ENCODE measurements around the gene ADAM19.

The ADAM19 gene

DNA sequence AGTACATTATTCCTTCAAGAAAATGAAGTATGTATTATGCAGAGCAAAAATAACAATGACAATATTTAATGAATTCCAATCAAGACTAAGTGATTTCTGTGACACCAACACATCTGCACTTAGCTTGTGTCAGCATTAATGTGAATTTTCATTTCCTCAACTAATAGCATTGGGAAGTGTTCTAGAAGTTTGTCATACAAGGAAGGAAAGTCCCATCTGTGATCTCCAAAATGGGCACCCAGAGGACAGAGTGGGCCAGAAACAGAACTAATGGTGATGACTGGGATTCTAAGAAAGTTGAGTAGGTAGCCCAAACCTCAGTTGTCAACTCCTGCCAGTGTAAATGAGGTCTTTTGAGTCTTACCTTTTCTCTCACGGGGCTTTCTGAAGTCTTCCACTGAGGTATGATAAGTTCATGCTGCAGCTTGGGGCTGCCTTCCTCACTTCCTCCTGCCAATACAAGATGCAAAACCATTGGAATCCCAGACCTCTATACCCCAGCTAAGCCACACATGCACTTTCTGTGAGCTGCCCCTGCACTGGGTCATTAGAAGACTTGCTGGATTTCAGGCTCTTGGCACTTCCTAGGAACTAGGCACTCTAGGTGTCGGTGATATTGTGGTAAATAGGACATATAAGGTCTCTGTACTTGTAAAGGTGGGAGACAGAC lies 4.9 kb downstream of the ADAM19 start:
- Histone ChIP-seq H3K4me2 (ENCODE audit: low read length, poor library complexity, severe bottlenecking) (no peak overlapping the region), H3K23ac (ENCODE audit: low read length in 2 of 2) (no peak overlapping the region), H3K27ac (ENCODE audit: low read length, poor library complexity, severe bottlenecking) (peak overlapping the region; percentile 84), H2AFZ (ENCODE audit: low read depth, low read length) (no peak overlapping the region), H3K9ac (ENCODE audit: low read length) (no peak overlapping the region), H3K14ac (ENCODE audit: low read length in 2 of 2) (peak overlapping the region in 1 of 2 experiments; percentile 8), H3K79me1 (replicated peaks; ENCODE audit: low read length, poor library complexity, severe bottlenecking) (peaks cover 6% of the 10 kb centered on the region), H2BK120ac (ENCODE audit: low read depth, low read length) (peak overlapping the region; percentile 71), H2BK5ac (ENCODE audit: low read depth, low read length, poor library complexity, severe bottlenecking) (peak overlapping the region; percentile 53), H3K4ac (ENCODE audit: low read depth in 1 of 2, low read length in 2 of 2) (no peak overlapping the region), H2BK12ac (ENCODE audit: low read length in 2 of 2) (peak overlapping the region in 1 of 2 experiments; percentile 82), H3K9me3 (ENCODE audit: control insufficient read depth, low read length) (no peaks in the 10 kb centered on the region), H2BK15ac (ENCODE audit: low read depth, poor library complexity, severe bottlenecking) (no peak overlapping the region), H2AK5ac (ENCODE audit: low read length, severe bottlenecking) (peak overlapping the region; percentile 94), H4K8ac (ENCODE audit: low read length) (no peak overlapping the region), H3K36me3 (ENCODE audit: control insufficient read depth in 1 of 2, insufficient read depth in 2 of 2, low read depth in 1 of 2, low read length in 2 of 2) (peaks cover 0 to 18% of the 10 kb centered on the region in 2 experiments), H3K27me3 (ENCODE audit: control insufficient read depth in 1 of 2, insufficient read depth in 1 of 2, low read length in 2 of 2) (peaks cover 0 to 8% of the 10 kb centered on the region in 2 experiments), H3K18ac (ENCODE audit: low read depth in 1 of 2, low read length in 2 of 2) (peak overlapping the region; percentile 67 to 72), H3K4me3 (ENCODE audit: insufficient read depth in 1 of 2, low read depth in 1 of 2, low read length in 2 of 2) (no peak overlapping the region), H4K91ac (ENCODE audit: low read length) (no peak overlapping the region), H3K4me1 (ENCODE audit: control insufficient read depth, insufficient read depth, low read depth, low read length) (peaks cover 10% of the 10 kb centered on the region)
- DNase-seq = no peak
- 98% methylated on average over 2 of the region's 2 CpGs for WGBS

DNA sequence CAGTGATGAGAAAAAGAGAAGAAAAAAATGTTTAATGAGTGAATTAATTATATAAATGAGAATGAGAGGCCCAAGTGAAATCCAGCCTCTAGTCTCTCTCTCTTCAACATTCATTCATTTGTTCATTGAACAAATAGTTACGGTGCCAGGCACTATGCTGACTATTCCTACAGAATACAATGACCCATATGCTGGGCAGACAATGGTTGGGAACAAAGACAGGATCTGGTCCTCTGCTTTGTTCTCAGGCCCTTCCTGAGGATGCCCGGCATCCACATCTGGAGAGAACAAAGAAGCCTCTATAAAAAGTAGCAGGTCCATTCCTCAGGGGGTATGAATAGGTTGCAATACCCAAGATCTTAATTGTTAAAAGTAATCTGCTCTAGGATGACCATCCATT lies 6.9 kb downstream of the ADAM19 start:
- Histone ChIP-seq H2BK5ac (ENCODE audit: low read depth, low read length, poor library complexity, severe bottlenecking) (no peak overlapping the region), H2AK5ac (ENCODE audit: low read length, severe bottlenecking) (no peak overlapping the region), H3K23ac (ENCODE audit: low read length in 2 of 2) (no peak overlapping the region), H3K14ac (ENCODE audit: low read length in 2 of 2) (no peak overlapping the region), H3K27ac (ENCODE audit: low read length, poor library complexity, severe bottlenecking) (no peak overlapping the region), H2AFZ (ENCODE audit: low read depth, low read length) (no peak overlapping the region), H3K27me3 (ENCODE audit: control insufficient read depth in 1 of 2, insufficient read depth in 1 of 2, low read length in 2 of 2) (no peaks in the 10 kb centered on the region), H3K18ac (ENCODE audit: low read depth in 1 of 2, low read length in 2 of 2) (no peak overlapping the region), H3K36me3 (ENCODE audit: control insufficient read depth in 1 of 2, insufficient read depth in 2 of 2, low read depth in 1 of 2, low read length in 2 of 2) (peaks cover 0 to 24% of the 10 kb centered on the region in 2 experiments), H3K79me1 (replicated peaks; ENCODE audit: low read length, poor library complexity, severe bottlenecking) (peaks cover 6% of the 10 kb centered on the region), H3K4me2 (ENCODE audit: low read length, poor library complexity, severe bottlenecking) (no peak overlapping the region), H3K9ac (ENCODE audit: low read length) (no peak overlapping the region), H3K4me1 (ENCODE audit: control insufficient read depth, insufficient read depth, low read depth, low read length) (peaks cover 5% of the 10 kb centered on the region), H3K4ac (ENCODE audit: low read depth in 1 of 2, low read length in 2 of 2) (no peak overlapping the region), H2BK120ac (ENCODE audit: low read depth, low read length) (no peak overlapping the region), H3K9me3 (ENCODE audit: control insufficient read depth, low read length) (no peaks in the 10 kb centered on the region), H3K4me3 (ENCODE audit: insufficient read depth in 1 of 2, low read depth in 1 of 2, low read length in 2 of 2) (no peak overlapping the region), H2BK12ac (ENCODE audit: low read length in 2 of 2) (no peak overlapping the region), H4K91ac (ENCODE audit: low read length) (no peak overlapping the region), H4K8ac (ENCODE audit: low read length) (no peak overlapping the region), H2BK15ac (ENCODE audit: low read depth, poor library complexity, severe bottlenecking) (no peak overlapping the region)
- no peak for DNase-seq
- 95% methylated on average over 2 of the region's 2 CpGs for WGBS

DNA sequence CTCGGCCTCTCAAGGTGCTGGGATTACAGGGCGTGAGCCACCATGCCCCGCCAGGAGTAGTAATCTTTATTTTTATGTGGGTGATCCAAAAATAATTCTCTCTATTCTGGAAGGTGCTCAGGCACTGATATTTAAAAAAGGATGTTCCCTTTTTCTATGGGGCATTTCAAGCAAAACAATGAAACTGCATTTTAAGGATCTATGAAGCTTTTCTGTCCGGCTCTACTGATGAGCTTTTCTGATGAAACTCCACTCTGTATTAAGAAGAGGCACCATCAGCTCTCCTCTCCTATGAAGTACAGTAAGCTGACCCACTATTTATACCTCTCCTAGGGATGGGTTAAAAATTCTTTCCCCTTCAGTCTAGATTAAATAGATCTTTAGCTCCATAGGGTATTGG lies 7.4 kb downstream of the ADAM19 start:
- H2AK5ac ChIP-seq (ENCODE audit: low read length, severe bottlenecking) = no peak overlapping the region
- DNase-seq = no peak
- H3K27me3 ChIP-seq (ENCODE audit: control insufficient read depth in 1 of 2, insufficient read depth in 1 of 2, low read length in 2 of 2) = no peaks in the 10 kb centered on the region
- peaks cover 0 to 29% of the 10 kb centered on the region in 2 experiments for H3K36me3 ChIP-seq (ENCODE audit: control insufficient read depth in 1 of 2, insufficient read depth in 2 of 2, low read depth in 1 of 2, low read length in 2 of 2)
- H2BK120ac ChIP-seq (ENCODE audit: low read depth, low read length) = no peak overlapping the region
- H4K8ac ChIP-seq (ENCODE audit: low read length) = no peak overlapping the region
- peaks cover 8% of the 10 kb centered on the region for H3K4me1 ChIP-seq (ENCODE audit: control insufficient read depth, insufficient read depth, low read depth, low read length)
- H3K14ac ChIP-seq (ENCODE audit: low read length in 2 of 2) = no peak overlapping the region
- no peak overlapping the region for H3K18ac ChIP-seq (ENCODE audit: low read depth in 1 of 2, low read length in 2 of 2)
- H3K4me2 ChIP-seq (ENCODE audit: low read length, poor library complexity, severe bottlenecking) = no peak overlapping the region
- 100% methylated on average over 4 of the region's 4 CpGs for WGBS
- no peak overlapping the region for H2BK12ac ChIP-seq (ENCODE audit: low read length in 2 of 2)
- no peak overlapping the region for H2BK5ac ChIP-seq (ENCODE audit: low read depth, low read length, poor library complexity, severe bottlenecking)
- H4K91ac ChIP-seq (ENCODE audit: low read length) = no peak overlapping the region
- H3K9ac ChIP-seq (ENCODE audit: low read length) = no peak overlapping the region
- no peak overlapping the region for H2AFZ ChIP-seq (ENCODE audit: low read depth, low read length)
- no peak overlapping the region for H3K4me3 ChIP-seq (ENCODE audit: insufficient read depth in 1 of 2, low read depth in 1 of 2, low read length in 2 of 2)
- H3K9me3 ChIP-seq (ENCODE audit: control insufficient read depth, low read length) = no peaks in the 10 kb centered on the region
- H2BK15ac ChIP-seq (ENCODE audit: low read depth, poor library complexity, severe bottlenecking) = no peak overlapping the region
- H3K79me1 ChIP-seq (replicated peaks; ENCODE audit: low read length, poor library complexity, severe bottlenecking) = peaks cover 6% of the 10 kb centered on the region
- no peak overlapping the region for H3K23ac ChIP-seq (ENCODE audit: low read length in 2 of 2)
- H3K4ac ChIP-seq (ENCODE audit: low read depth in 1 of 2, low read length in 2 of 2) = no peak overlapping the region
- no peak overlapping the region for H3K27ac ChIP-seq (ENCODE audit: low read length, poor library complexity, severe bottlenecking)

DNA sequence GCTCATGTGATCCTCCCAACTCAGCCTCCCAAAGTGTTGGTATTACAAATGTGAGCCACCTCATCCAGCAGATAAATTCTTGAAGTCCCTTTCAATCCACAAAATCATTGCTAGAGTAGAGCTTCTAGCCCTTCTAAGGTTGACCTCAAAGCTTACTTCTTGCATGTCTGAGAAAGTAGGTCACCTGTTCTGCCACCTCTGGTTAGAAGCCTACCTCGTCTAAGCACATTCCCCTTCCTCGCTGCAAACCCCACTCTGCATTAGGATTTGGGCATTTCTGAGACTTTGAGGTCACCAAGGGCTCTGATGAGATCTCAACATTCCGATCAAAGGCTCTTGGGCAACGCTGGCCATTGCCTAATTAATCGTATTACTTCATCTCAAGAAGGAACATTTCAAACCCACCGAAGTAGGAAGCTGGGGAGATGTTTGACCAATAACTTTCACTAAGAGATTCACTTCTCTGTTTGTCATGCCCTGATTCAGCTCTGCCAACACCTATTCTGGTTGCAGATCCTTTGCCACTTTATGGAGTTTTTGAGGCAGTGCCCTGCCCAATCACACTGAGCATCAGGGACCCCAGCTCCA lies 8.6 kb downstream of the ADAM19 start:
- H2BK5ac ChIP-seq (ENCODE audit: low read depth, low read length, poor library complexity, severe bottlenecking) = no peak overlapping the region
- H3K18ac ChIP-seq (ENCODE audit: low read depth in 1 of 2, low read length in 2 of 2) = no peak overlapping the region
- no peak overlapping the region for H4K91ac ChIP-seq (ENCODE audit: low read length)
- H3K14ac ChIP-seq (ENCODE audit: low read length in 2 of 2) = no peak overlapping the region
- H3K36me3 ChIP-seq (ENCODE audit: control insufficient read depth in 1 of 2, insufficient read depth in 2 of 2, low read depth in 1 of 2, low read length in 2 of 2) = peaks cover 0 to 39% of the 10 kb centered on the region in 2 experiments
- no peak for DNase-seq
- H3K27me3 ChIP-seq (ENCODE audit: control insufficient read depth in 1 of 2, insufficient read depth in 1 of 2, low read length in 2 of 2) = no peaks in the 10 kb centered on the region
- H3K79me1 ChIP-seq (replicated peaks; ENCODE audit: low read length, poor library complexity, severe bottlenecking) = peaks cover 6% of the 10 kb centered on the region
- WGBS = 96% methylated on average over 6 of the region's 6 CpGs
- no peak overlapping the region for H3K9ac ChIP-seq (ENCODE audit: low read length)
- no peaks in the 10 kb centered on the region for H3K9me3 ChIP-seq (ENCODE audit: control insufficient read depth, low read length)
- no peak overlapping the region for H2BK120ac ChIP-seq (ENCODE audit: low read depth, low read length)
- H3K4me3 ChIP-seq (ENCODE audit: insufficient read depth in 1 of 2, low read depth in 1 of 2, low read length in 2 of 2) = no peak overlapping the region
- no peak overlapping the region for H4K8ac ChIP-seq (ENCODE audit: low read length)
- H2AK5ac ChIP-seq (ENCODE audit: low read length, severe bottlenecking) = no peak overlapping the region
- no peak overlapping the region for H3K23ac ChIP-seq (ENCODE audit: low read length in 2 of 2)
- no peak overlapping the region for H3K4me2 ChIP-seq (ENCODE audit: low read length, poor library complexity, severe bottlenecking)
- no peak overlapping the region for H2BK15ac ChIP-seq (ENCODE audit: low read depth, poor library complexity, severe bottlenecking)
- H3K4ac ChIP-seq (ENCODE audit: low read depth in 1 of 2, low read length in 2 of 2) = no peak overlapping the region
- H3K4me1 ChIP-seq (ENCODE audit: control insufficient read depth, insufficient read depth, low read depth, low read length) = peaks cover 14% of the 10 kb centered on the region
- H2AFZ ChIP-seq (ENCODE audit: low read depth, low read length) = no peak overlapping the region
- no peak overlapping the region for H3K27ac ChIP-seq (ENCODE audit: low read length, poor library complexity, severe bottlenecking)
- no peak overlapping the region for H2BK12ac ChIP-seq (ENCODE audit: low read length in 2 of 2)

Data from mesenchymal stem cell (in vitro differentiated cells and primary cell).